Measurements from ENCODE around the gene MICU2.

DNA sequence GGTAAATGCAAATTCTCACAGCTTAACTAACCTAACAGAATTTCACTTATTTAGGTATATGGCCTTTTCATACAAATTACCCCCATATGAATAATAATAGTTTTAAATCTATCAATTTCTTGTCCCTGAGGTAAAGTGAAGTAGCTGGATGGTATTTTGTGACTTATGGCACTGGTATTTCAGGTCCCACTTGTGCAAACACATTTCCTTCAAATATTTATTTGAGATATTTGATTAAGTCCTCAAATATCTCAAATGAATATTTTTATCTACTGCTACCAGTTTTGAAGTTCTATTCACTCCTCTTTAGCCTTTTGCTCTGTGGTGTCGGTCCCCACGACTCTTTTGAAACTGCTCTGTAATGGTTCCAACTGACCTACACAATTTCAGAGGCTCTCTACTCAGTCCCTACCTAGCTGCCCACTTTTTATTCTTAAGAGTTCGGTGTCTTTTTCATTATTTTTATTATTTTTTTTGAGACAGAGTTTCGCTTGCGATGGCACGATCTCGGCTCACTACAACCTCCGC, 85.3 kb downstream of the MICU2 start:
- TF ChIP-seq, protein P1, sequence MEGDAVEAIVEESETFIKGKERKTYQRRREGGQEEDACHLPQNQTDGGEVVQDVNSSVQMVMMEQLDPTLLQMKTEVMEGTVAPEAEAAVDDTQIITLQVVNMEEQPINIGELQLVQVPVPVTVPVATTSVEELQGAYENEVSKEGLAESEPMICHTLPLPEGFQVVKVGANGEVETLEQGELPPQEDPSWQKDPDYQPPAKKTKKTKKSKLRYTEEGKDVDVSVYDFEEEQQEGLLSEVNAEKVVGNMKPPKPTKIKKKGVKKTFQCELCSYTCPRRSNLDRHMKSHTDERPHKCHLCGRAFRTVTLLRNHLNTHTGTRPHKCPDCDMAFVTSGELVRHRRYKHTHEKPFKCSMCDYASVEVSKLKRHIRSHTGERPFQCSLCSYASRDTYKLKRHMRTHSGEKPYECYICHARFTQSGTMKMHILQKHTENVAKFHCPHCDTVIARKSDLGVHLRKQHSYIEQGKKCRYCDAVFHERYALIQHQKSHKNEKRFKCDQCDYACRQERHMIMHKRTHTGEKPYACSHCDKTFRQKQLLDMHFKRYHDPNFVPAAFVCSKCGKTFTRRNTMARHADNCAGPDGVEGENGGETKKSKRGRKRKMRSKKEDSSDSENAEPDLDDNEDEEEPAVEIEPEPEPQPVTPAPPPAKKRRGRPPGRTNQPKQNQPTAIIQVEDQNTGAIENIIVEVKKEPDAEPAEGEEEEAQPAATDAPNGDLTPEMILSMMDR (IDR thresholded peaks at IDR 0.05), result no peak
- TF ChIP-seq POLR2AphosphoS5 (IDR thresholded peaks at IDR 0.05) (no peak), EP300 (IDR thresholded peaks at IDR 0.05) (no peak)

All from suprapubic skin (tissue), 4 donors.